SK-N-SH (cell line): ENCODE results near the gene SZT2.

ENCODE experiments used
- MXI1 ChIP-seq: IDR thresholded peaks from 2 replicates; pipeline ENCODE4 v1.6.1; 2012; ENCODE audit warnings: mild to moderate bottlenecking, low read depth, low read length, improper control_type of control experiment
- POLR2AphosphoS5 ChIP-seq: IDR thresholded peaks from 2 replicates; pipeline ENCODE4 v1.6.1; 2012; ENCODE audit warnings: low read depth, low read length
- TF ChIP-seq, protein P1 (sequence below): fragments of 200-600 bp; sonication (generic); IDR thresholded peaks from 2 replicates; pipeline ENCODE4 v1.6.1; 2017; ENCODE audit warnings: antibody characterized with exemption, mild to moderate bottlenecking, moderate library complexity

DNA sequence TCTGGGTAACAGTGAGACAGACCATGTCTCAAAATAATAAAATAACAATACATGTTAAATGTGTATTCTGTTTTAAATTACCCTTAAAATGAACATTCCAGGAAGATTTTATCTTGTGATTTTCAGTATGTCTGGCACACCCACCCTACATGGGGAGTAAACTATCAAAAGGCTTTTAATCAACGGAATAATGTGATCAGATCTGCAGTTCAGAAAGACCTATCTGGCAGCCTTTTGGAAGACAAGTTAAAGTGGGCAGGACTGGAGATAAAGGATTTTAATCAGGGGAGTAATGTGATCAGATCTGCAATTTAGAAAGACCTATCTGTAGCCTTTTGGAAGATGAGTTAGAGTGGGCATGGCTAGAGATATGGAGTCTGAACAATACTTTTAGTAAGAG is 10.2 kb upstream of the SZT2 start:
- TF ChIP-seq, protein P1, sequence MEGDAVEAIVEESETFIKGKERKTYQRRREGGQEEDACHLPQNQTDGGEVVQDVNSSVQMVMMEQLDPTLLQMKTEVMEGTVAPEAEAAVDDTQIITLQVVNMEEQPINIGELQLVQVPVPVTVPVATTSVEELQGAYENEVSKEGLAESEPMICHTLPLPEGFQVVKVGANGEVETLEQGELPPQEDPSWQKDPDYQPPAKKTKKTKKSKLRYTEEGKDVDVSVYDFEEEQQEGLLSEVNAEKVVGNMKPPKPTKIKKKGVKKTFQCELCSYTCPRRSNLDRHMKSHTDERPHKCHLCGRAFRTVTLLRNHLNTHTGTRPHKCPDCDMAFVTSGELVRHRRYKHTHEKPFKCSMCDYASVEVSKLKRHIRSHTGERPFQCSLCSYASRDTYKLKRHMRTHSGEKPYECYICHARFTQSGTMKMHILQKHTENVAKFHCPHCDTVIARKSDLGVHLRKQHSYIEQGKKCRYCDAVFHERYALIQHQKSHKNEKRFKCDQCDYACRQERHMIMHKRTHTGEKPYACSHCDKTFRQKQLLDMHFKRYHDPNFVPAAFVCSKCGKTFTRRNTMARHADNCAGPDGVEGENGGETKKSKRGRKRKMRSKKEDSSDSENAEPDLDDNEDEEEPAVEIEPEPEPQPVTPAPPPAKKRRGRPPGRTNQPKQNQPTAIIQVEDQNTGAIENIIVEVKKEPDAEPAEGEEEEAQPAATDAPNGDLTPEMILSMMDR = no peak
- TF ChIP-seq POLR2AphosphoS5 (no peak), MXI1 (no peak)
